HG02678 (cell line): Measurements from ENCODE around the gene CZIB.

Source experiments
- ATAC-seq: cut with Tn5 transposase; IDR thresholded peaks from one replicate; pipeline ENCODE4 v1.9.1; 2021; ENCODE audit warnings: mild to moderate bottlenecking, moderate library complexity; ENCODE audit not compliant: unreplicated experiment

The CZIB gene

GRCh38 chr1:53220171-53220961 lies at the start of gene CZIB:
Gene CZIB (minus strand): TSS chr1:53220634. CDS start chr1:53220575, 59 bp downstream.
- peak; percentile 89 for ATAC-seq

- no peak for ATAC-seq
Measured at GRCh38 chr1:53270107-53270506, 49.7 kb upstream of the CZIB start.

GRCh38 chr1:53267761-53268160 lies 47.3 kb upstream of the CZIB start:
- no peak for ATAC-seq

GRCh38 chr1:53266038-53266437 lies 45.6 kb upstream of the CZIB start:
- ATAC-seq: no peak

- no peak for ATAC-seq
Measured at GRCh38 chr1:53265581-53265980, 45.1 kb upstream of the CZIB start.

GRCh38 chr1:53264048-53264447 lies 43.6 kb upstream of the CZIB start:
- no peak for ATAC-seq

- no peak for ATAC-seq
Measured at GRCh38 chr1:53262000-53262399, 41.6 kb upstream of the CZIB start.

GRCh38 chr1:53260631-53261247 lies 40.3 kb upstream of the CZIB start:
- ATAC-seq: no peak

GRCh38 chr1:53259932-53260331 lies 39.5 kb upstream of the CZIB start:
- ATAC-seq: peak; percentile 79

- ATAC-seq: no peak
Measured at GRCh38 chr1:53258216-53258615, 37.8 kb upstream of the CZIB start.

GRCh38 chr1:53257454-53258081 lies 37.1 kb upstream of the CZIB start:
- no peak for ATAC-seq

GRCh38 chr1:53256511-53257453 lies 36.3 kb upstream of the CZIB start:
- no peak for ATAC-seq

GRCh38 chr1:53255031-53255430 lies 34.6 kb upstream of the CZIB start:
- no peak for ATAC-seq

GRCh38 chr1:53254011-53254640 lies 33.7 kb upstream of the CZIB start:
- ATAC-seq: no peak

GRCh38 chr1:53250325-53250724 lies 29.9 kb upstream of the CZIB start:
- ATAC-seq: no peak

GRCh38 chr1:53249706-53250105 lies 29.3 kb upstream of the CZIB start:
- no peak for ATAC-seq

GRCh38 chr1:53246261-53247134 lies 26.1 kb upstream of the CZIB start:
- ATAC-seq: no peak

- no peak for ATAC-seq
Measured at GRCh38 chr1:53244141-53244540, 23.7 kb upstream of the CZIB start.

GRCh38 chr1:53242381-53242780 lies 21.9 kb upstream of the CZIB start:
- ATAC-seq: no peak

GRCh38 chr1:53241828-53242227 lies 21.4 kb upstream of the CZIB start:
- no peak for ATAC-seq
